ENCODE data around the gene EXTL2. TPM values are rescaled to one million over a fixed set of nuclear protein-coding genes. Genes with fewer than 3 reads are reported as not detected.

The EXTL2 gene
- total RNA-seq, 1 donor from 2014 or later: 8.4 TPM

- no peak for DNase-seq (ENCODE audit: low spot score in 2 of 2)
- H3K36me3 ChIP-seq: peaks cover 6 to 30% of the 10 kb centered on the region in 2 donors
- H3K4me3 ChIP-seq: no peak overlapping the region
- intact Hi-C loops (cut with DNase I): loop anchor here (10.0 kb wide), 1 partner anchor 219 kb away; no protein-coding TSS in a partner anchor
- H3K27ac ChIP-seq: no peak overlapping the region
- no peaks in the 10 kb centered on the region for H3K4me1 ChIP-seq
- H3K27me3 ChIP-seq: no peaks in the 10 kb centered on the region
- no peaks in the 10 kb centered on the region for H3K9me3 ChIP-seq
- no peak for TF ChIP-seq CTCF (IDR thresholded peaks at IDR 0.05)
Measured at GRCh38 chr1:100926240-100926639, 31.6 kb upstream of the EXTL2 start.

DNA sequence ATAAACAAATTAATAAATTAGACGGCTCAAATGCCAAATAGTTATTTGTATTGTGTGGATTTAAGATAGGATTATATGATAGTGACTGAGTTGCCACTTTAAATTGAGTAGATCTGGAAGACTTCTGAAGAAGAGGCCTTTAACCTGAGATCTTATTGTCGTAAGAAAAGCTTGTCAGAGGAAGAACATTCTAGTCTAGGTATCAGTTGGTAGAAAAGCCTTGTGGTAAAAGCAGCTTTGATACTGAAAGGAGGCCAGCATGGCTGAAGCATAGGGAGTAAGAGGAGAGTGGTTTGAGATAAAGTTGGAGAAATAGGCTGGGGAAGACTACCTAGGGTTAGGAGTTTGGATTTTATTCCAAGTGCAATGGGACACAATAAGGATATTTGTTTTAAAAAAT lies 30.3 kb upstream of the EXTL2 start:
- H3K27me3 ChIP-seq: no peaks in the 10 kb centered on the region
- no peaks in the 10 kb centered on the region for H3K4me1 ChIP-seq
- peaks cover 6 to 30% of the 10 kb centered on the region in 2 donors for H3K36me3 ChIP-seq
- no peak overlapping the region for H3K4me3 ChIP-seq
- no peak overlapping the region for H3K27ac ChIP-seq
- H3K9me3 ChIP-seq: no peaks in the 10 kb centered on the region
- TF ChIP-seq CTCF (IDR thresholded peaks at IDR 0.05): no peak
- intact Hi-C loops (cut with DNase I): loop anchor here (10.0 kb wide), 1 partner anchor 220 kb away; no protein-coding TSS in a partner anchor
- DNase-seq (ENCODE audit: low spot score in 2 of 2): no peak

- H3K27ac ChIP-seq: no peak overlapping the region
- H3K4me3 ChIP-seq: no peak overlapping the region
- peaks cover 6 to 30% of the 10 kb centered on the region in 2 donors for H3K36me3 ChIP-seq
- intact Hi-C loops (cut with DNase I): loop anchor here (10.0 kb wide), 1 partner anchor 221 kb away; no protein-coding TSS in a partner anchor
- no peaks in the 10 kb centered on the region for H3K27me3 ChIP-seq
- DNase-seq (ENCODE audit: low spot score in 2 of 2): no peak
- no peaks in the 10 kb centered on the region for H3K9me3 ChIP-seq
- TF ChIP-seq CTCF (IDR thresholded peaks at IDR 0.05): no peak
- no peaks in the 10 kb centered on the region for H3K4me1 ChIP-seq
Measured at GRCh38 chr1:100924212-100924611, 29.6 kb upstream of the EXTL2 start.

- Histone ChIP-seq H3K9me3 (no peaks in the 10 kb centered on the region), H3K27me3 (no peaks in the 10 kb centered on the region), H3K27ac (no peak overlapping the region), H3K36me3 (peaks cover 6 to 44% of the 10 kb centered on the region in 2 donors), H3K4me3 (no peak overlapping the region), H3K4me1 (no peaks in the 10 kb centered on the region)
- intact Hi-C loops (cut with DNase I): loop anchor here (1.0 to 10.0 kb wide), 3 partner anchors 224 to 367 kb away; no protein-coding TSS in a partner anchor
- DNase-seq (ENCODE audit: low spot score in 2 of 2): no peak
- peak; percentile 45 to 75 (median 59) for TF ChIP-seq CTCF (IDR thresholded peaks at IDR 0.05)
Measured at GRCh38 chr1:100921110-100921706, 26.6 kb upstream of the EXTL2 start.

GRCh38 chr1:100912019-100912418 lies 17.4 kb upstream of the EXTL2 start:
- DNase-seq (ENCODE audit: low spot score in 2 of 2): no peak
- Histone ChIP-seq H3K36me3 (peaks cover 21 to 83% of the 10 kb centered on the region in 2 donors), H3K4me3 (no peak overlapping the region), H3K9me3 (no peaks in the 10 kb centered on the region), H3K27me3 (no peaks in the 10 kb centered on the region), H3K27ac (no peak overlapping the region), H3K4me1 (no peaks in the 10 kb centered on the region)
- intact Hi-C loops (cut with DNase I): no loop called here
- no peak for TF ChIP-seq CTCF (IDR thresholded peaks at IDR 0.05)

Measured in ascending aorta (tissue), 2 donors.